Eye (tissue), 1 donor: ENCODE data around the gene GTF2F2.
A peak's percentile ranks its signal among the peaks of the same experiment; 100 is the strongest.

Experiments
- DNase-seq: peaks from one replicate; pipeline ENCODE4 v3.0.0-alpha.2; 2015

Gene GTF2F2

GRCh38 chr13:45305079-45305478 lies 184.8 kb downstream of the GTF2F2 start:
- no peak for DNase-seq

DNA sequence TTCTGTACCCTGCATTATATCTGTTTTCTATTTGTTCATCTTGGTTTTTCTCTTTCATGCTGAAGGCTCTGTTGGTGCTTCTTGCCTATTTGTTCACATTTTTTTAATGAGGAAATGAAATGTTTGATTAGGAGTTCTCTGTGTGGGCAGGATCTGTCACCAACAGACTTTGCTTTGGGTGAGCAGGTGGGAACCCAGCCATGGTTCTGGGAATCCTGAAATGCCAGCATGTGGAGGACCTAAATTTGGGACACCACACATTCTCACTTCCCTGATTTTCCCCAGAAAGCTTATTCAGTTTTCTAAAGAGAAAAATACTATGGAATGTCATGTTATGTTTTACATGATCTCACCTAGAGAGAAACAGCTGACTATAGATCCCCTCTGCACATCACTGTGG lies 186.7 kb downstream of the GTF2F2 start:
- no peak for DNase-seq

DNA sequence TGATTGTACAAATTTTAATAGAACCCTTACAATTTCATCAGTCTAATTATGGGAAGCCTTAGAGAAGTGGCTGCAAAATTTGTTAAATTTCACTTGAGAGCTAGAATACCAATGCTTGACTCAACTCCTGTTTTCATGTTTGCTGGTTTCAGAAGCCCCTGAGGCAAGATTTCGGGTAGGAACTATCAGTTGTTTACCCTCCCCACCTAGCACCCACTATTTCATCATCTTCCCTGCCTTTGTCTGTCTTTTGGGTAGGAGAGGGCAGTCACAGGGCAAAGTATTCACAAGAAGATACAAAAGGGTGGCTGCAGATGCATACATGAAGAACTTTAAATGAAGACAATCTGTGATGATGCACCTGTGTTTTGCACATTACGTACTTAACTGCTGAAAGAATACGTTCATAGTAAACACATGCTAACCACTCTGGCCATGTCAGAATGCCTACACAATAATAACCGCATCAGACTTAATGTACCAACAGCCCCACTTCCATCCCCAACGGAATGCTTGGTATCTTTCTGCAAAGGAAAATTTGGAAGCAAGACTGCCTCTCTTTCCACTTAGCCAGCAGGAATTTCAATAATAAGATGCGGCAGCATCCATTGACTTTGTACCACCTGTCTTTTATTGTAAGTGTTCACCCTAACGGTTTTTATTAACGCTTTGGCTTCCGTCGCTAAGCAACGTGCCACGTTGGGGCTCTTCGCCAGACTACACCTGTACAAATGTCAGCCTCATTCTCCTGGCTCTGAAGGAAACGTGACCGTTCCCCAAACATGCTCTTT lies 190.2 kb downstream of the GTF2F2 start:
- DNase-seq, result no peak

- DNase-seq, result no peak
These were observed 194.5 kb downstream of the GTF2F2 start for GRCh38 chr13:45314822-45315221.

DNA sequence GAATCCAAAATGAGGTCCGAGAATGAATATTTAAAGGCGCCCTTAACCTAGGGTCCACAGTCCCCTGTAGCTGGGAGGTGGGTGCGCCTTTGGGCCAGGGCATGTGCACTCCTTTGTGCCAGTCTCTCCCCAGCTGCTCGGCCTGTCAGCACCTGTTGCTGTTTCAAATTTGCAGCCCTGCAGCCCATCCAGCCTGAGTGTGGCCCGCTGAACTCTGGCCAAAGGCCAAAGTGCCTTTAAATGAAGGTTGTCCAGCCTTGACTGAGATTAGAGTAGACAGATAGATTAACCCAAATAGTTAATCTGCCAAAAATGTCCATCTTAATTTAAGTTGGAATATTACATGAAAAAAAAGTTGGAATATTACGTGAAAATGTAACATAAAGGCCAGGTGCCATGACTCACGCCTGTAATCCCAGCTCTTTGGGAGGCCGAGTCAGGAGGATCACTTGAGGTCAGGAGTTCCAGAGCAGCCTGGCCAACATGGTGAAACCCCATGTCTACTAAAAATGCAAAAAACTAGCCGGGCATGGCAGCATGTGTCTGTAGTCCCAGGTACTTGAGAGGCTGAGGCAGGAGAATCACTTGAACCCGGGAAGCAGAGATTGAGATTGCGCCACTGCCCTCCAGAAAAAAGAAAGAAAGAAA lies 195.3 kb downstream of the GTF2F2 start:
- no peak for DNase-seq

DNA sequence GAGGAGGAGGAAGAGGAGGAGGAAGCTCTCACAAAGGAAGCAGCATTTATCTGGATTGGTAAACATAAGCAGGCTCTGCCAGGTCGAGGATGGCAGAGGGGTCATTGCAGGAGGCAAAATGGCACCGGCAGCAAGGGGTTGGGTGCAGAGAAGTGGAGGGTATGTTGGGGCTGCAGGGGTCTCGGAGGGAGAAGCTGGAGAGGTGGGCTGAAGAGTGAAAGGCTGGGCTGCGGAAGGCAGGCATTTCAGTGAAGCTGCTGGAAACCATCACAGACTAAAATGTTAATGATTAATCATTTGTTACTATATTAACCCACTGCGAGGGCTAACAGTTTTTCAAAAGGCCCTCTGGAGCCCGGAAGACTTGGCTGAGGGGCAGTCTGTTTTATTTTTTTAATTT lies 196.0 kb downstream of the GTF2F2 start:
- no peak for DNase-seq

GRCh38 chr13:45316996-45317395 lies 196.7 kb downstream of the GTF2F2 start:
- DNase-seq, result no peak

- no peak for DNase-seq
These were observed 200.7 kb downstream of the GTF2F2 start for GRCh38 chr13:45320876-45321629.

DNA sequence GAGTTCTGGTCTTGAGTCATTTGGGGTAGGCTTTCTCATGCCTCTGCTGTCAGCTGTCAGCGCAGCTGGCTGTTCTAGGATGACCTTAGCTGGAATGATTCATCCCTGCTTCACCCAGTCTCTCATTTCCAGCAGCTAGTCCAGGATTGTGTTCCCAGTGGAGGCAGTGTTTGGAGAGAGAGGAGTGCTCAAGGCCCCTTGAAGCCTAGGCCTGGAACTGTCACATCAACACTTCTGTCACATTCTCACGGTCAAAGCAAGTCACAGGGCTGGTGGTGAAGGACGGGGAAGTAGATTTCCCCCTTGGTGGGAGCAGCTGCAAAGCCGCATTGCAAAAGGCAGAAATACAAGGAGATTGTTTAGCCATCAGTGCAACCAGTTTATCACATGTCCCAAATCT lies 205.5 kb downstream of the GTF2F2 start:
- no peak for DNase-seq

DNA sequence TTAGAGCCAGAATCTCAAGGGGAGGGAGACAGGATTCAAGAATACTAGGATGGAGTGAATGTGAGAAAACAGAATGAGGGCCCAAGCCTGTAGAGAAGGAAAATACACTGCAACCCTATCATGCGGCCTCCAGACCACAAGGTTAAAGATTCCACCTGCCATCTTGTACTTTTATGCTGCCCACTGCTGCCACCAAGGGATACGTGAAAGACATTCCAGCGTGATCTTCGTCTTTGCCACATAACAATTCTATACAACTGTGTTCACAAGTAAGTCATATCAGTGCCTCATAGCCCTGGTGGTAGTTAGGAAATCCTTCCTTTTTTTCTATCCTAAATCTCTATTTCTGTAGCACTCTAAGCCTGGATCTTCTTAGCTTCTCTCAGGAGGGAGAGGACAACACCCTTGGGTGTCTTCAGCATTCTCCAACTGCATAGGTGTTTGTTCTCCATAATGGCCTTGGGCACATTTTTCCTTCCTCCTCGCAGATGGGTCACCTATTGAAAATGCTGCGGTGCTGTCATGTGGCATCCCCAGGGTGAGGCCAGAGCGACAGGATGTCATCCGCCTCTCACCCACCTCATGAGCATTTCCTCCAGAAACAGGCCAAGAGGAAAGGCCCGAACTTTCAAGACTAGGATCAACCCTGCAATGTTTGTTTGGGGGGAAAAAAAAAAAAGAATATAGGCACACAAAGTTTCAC lies 207.1 kb downstream of the GTF2F2 start:
- DNase-seq, result no peak

GRCh38 chr13:45328661-45329111 lies 208.4 kb downstream of the GTF2F2 start:
- DNase-seq, result no peak

- DNase-seq, result no peak
These were observed 210.9 kb downstream of the GTF2F2 start for GRCh38 chr13:45331123-45331619.

DNA sequence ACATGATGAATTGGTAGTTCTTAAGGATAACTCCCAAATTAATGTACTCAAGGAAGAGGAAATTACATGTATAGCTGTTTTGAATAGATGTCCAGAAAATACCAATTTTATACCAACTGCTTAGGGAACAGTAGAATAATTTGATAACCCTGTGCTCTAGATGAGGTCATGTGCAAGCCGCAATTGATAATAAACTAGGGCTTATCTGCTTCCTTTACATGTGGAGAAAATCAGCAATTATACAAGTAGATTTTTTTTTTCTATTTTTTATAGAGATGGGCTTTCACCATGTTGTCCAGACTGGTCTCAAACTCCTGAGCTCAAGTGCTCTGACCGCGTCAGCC lies 211.4 kb downstream of the GTF2F2 start:
- DNase-seq, result no peak

GRCh38 chr13:45332036-45332830 lies 211.9 kb downstream of the GTF2F2 start:
- peak; percentile 22 for DNase-seq

DNA sequence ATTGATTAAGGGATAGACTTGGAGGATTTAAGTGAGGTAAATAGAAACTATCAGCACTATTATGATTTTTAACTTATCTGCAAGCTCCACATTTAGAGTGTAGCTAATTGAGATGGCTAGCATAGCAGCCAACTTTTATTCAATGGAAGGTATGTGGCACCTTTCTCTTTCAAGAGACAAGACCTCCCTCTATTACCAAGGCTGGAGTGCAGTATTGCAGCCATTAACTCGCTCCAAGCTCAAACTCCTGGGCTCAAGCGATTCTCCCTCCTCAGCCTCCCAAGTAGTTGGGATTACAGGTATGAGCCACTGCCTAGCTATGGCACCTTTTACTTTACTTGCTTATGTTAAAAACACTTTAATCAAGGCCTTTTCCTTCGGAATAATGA lies 212.5 kb downstream of the GTF2F2 start:
- no peak for DNase-seq

GRCh38 chr13:45333251-45333976 lies 213.1 kb downstream of the GTF2F2 start:
- no peak for DNase-seq
